NCI-H146 (cell line): ENCODE measurements around the gene CD8B.
"Not testable (repeated sequence)": the region's sequence is repeated elsewhere in the genome, so short reads cannot be mapped to it uniquely, and the experiment has no call there.

Experiments
- DNase-seq: peaks from one replicate; lab custom pipeline; 2025; lab: John Stamatoyannopoulos, UW

The CD8B gene

GRCh38 chr2:86861628-86862379, at the start of gene CD8B:
TSS of gene CD8B (minus strand) at chr2:86861886. CDS start at chr2:86861865, 21 bp downstream.
- DNase-seq: not testable (repeated sequence)

DNA sequence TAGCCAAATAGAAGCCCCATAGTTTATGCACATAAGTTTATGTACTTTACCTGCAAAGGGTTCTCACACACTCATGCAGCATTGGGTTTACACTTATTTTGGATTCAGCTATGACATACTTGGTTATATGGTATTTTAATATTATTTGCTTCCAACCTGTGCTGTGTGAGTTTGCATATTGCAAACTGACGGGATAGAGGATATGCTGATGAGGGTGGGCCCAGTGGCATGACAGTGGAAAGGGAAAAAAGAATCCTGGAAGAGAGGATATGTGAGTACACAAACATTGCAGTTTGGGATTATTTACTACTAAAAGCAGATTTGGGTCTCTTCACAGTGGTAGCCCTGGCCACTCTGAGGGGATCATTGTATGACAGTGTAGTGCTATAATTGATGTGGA, 44.2 kb upstream of the CD8B start:
- DNase-seq: not testable (repeated sequence)

DNA sequence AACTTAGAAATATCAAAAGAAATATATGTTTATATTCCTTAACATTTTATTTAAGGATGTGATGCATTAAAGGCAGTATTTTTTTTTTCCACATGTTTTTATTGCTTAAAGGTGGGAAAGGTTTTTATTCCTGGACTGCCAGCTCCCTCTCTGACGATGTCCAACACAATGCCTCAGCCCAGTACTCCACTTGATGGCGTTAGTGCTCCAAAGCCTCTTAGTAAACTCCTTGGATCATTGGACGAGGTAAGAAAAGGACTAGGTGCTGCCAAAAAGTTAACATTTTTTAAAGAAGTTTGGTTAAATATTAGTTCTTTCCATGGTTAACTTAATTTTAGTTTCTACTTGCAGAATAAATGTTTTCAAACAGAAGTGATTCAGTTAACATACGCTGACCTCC, 39.0 kb upstream of the CD8B start:
- DNase-seq: not testable (repeated sequence)

DNA sequence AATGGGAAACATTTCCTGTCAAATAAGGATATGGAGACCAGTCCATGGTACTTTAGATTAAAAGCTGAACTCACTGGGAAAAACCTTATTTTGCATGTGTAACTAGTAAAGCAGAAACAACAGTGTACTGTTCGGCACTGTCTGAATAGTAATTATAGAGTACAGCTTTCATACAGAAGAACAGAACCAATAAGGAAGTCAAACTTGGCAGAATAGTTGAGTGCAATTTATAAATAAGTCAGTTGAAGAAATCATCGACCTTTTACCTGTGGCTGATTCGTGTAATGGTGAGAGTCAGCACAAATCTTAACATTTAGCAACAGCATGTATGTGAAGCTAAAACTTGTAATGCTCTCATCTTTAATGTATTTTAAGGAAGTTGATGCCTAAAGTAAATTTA, 24.3 kb upstream of the CD8B start:
- DNase-seq: not testable (repeated sequence)

DNA sequence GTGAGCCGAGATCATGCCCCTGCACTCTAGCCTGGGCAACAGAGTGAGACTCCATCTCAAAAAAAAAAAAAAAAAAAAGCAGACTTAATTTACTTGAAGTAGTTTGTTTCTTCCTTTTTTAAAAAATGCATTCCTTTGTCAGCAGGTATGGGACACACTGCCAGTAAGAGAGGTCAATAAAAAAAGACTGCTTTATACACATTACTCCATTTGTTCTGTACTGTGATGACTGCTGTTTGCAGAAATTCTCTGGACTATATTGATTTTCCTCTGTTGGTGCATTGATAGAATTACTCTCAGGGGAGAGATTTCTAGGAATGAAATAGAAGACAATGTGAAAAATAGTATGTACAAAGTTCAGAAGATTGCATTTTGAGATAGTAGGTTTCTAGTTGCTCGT, 21.2 kb upstream of the CD8B start:
- DNase-seq: not testable (repeated sequence)

DNA sequence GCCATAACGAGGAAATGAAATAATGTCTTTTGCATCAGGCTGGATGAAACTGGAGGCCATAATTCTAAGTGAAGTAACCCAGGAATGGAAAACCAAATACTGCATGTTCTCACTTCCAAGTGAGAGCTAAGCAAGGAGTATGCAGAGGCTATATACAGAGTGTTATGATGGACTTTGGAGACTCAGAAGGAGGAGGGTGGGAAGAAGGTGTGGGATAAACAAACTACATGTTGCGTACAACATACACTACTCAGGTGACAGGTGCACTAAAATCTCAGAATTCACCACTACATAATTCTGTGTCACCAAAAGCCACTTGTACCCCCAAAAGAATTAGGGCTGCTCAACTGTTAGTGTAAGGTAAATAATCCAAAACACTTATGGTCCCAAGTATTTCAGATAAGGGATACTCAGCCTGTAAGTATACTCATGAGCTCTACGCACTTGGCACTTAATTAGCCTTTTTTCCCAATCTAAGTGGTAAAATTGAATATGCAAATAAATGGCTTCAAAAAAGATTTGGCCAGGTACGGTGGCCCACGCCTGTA, 20.5 kb upstream of the CD8B start:
- DNase-seq: not testable (repeated sequence)

DNA sequence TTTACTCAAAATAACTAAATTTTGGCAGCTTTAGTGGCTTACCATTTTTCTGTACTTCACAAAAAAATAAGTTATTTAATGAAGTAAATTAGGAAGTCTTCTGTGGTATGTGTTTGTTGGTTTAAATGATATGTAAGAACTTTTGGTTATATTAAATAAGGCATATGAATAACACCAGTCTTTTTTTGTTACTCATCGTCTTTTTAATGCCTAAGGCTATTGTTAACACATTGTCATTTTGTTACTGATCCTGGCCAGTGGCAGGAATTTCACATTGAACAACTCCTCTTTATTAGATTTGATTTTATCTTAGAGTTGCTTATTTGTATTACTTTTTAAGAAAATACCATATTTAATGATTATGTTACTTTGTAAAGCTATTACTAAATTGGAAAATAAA, 17.3 kb upstream of the CD8B start:
- DNase-seq: not testable (repeated sequence)

- not testable (repeated sequence) for DNase-seq
These were observed 9.3 kb upstream of the CD8B start for GRCh38 chr2:86870941-86871340.

GRCh38 chr2:86868895-86869468, 7.3 kb upstream of the CD8B start:
- not testable (repeated sequence) for DNase-seq

GRCh38 chr2:86862380-86862703, 656 bp upstream of the CD8B start:
- DNase-seq: not testable (repeated sequence)

DNA sequence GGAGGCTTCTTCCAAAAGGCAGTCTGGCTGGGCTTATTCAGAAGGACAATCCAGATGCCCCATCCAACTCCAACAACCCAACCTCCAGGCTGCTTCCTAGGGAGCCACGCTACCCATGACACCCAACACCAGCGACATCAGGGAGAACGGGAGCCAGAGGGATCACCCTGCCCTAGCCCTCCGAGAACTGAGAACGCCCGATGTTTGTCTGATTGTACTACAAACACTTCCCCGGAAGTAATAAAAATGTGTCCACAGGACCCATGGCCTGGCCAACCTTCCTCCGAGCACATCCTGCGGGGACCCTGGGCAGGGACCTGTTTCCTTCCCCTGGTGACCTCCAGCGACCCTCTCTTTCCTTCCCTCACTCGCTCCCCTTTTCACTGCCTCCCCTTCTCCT, 511 bp downstream of the CD8B start:
- not testable (repeated sequence) for DNase-seq

GRCh38 chr2:86860573-86860972, 1.1 kb downstream of the CD8B start:
- DNase-seq: not testable (repeated sequence)

DNA sequence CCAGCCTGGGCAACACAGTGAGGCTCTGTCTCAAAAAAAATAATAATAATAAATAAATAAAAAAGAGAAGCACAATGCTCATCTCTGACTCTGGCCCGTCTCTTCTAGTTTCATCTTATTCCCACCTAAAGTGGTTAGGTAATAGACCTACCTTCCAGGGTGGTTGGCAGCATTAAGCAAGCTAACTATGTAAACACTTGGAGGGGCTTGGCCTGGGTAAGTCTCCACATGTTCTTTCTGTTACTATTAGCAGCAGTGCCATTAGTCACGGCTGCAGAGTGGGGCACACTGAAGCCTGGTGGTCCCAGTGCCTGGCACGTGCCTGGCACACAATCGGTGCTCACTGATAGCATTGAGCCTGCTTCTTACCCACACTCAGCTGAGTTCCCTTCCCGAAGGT, 4.0 kb downstream of the CD8B start:
- DNase-seq: not testable (repeated sequence)

GRCh38 chr2:86856498-86856897, 5.2 kb downstream of the CD8B start:
- not testable (repeated sequence) for DNase-seq

DNA sequence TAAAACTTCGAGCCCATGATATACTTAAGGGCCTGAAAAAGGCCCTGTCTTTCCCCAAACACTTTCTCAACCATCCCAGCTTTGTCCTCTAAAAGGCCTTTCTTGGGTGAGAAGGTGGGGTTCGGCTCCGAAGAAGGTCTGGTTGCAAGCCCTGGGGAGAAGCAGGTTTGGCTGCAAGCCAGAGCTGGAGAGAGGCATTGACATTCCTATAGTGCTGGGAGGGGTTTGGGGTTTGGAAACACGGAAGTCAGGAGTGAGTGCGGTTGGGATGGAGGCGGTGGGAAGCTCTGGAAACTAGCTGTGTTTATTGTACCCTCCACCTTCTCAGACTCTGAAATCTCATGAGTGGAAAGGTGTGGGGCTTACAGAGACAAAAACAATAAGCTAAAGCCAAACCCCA, 5.7 kb downstream of the CD8B start:
- not testable (repeated sequence) for DNase-seq

- not testable (repeated sequence) for DNase-seq
These were observed 10.1 kb downstream of the CD8B start for GRCh38 chr2:86851581-86851980.

DNA sequence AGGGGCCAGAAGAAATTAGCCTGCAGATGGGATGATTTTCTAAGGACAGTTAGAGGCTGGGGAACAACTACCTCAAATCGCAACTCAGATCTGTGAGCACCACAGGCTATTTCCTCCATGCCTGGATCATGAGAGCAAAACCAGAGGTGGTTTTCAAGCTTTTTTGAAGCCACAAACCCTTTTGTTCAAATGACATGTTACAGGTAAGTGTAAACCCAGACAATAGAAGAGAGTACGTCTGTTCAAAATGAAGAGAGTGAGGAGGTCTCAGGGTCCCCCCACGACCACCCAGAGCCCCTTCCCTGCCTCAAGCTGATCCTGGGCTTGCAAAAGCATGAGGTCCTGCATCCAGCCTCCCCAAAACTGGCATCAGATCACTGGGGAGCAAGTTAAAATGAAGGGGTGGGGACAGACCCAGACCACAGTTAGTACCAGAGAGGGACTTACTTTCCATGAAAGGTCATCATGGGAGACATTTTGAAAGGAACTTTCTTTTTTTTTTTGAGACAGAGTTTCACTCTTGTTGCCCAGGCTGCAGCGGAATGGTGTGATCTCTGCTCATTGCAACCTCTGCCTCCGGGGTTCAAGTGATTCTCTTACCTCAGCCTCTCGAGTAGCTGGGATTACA, 19.0 kb downstream of the CD8B start:
- not testable (repeated sequence) for DNase-seq

- not testable (repeated sequence) for DNase-seq
These were observed 20.4 kb downstream of the CD8B start for GRCh38 chr2:86841330-86841729.

- DNase-seq: not testable (repeated sequence)
These were observed 21.7 kb downstream of the CD8B start for GRCh38 chr2:86839871-86840548.

- not testable (repeated sequence) for DNase-seq
These were observed 22.2 kb downstream of the CD8B start for GRCh38 chr2:86839455-86839854.

GRCh38 chr2:86837714-86838113, 24.0 kb downstream of the CD8B start:
- not testable (repeated sequence) for DNase-seq
